Psoas muscle (tissue), 8 donors: ENCODE data around the gene OPRD1. TPM values are rescaled to one million over a fixed set of nuclear protein-coding genes. Genes with fewer than 3 reads are reported as not detected.

Source experiments
- ATAC-seq, 4 donors: fragments of 200-7000 bp; cut with Tn5 transposase; one replicate each; pipeline ENCODE4 v1.9.1; 2020; ENCODE audit warnings: moderate library complexity in 3 of 4, mild to moderate bottlenecking in 2 of 4
- DNase-seq, 2 donors: peaks; one replicate each; pipeline ENCODE4 v3.0.0-alpha.2; 2020
- H3K27ac ChIP-seq: fragments of 200-600 bp; one replicate; pipeline ENCODE4 v1.8.0; 2022
- H3K27me3 ChIP-seq, 3 donors: fragments of 200-600 bp in 1 of 3; one replicate each; pipeline versions ENCODE4 v1.6.1 to v1.8.0; 2013 to 2022; ENCODE audit warnings: low read length in 2 of 3, mild to moderate bottlenecking in 2 of 3, moderate library complexity in 1 of 3; ENCODE audit not compliant: insufficient read depth in 3 of 3
- H3K36me3 ChIP-seq, 2 donors: fragments of 200-600 bp in 1 of 2; one replicate each; pipeline versions ENCODE4 v1.6.1 to v1.8.0; 2013 to 2022; ENCODE audit warnings: low read depth in 1 of 2, mild to moderate bottlenecking in 1 of 2, moderate library complexity in 1 of 2; ENCODE audit not compliant: insufficient read depth in 1 of 2
- H3K4me1 ChIP-seq: fragments of 200-600 bp; one replicate; pipeline ENCODE4 v1.8.0; 2022
- H3K4me3 ChIP-seq: fragments of 200-600 bp; one replicate; pipeline ENCODE4 v1.8.0; 2022; ENCODE audit warnings: mild to moderate bottlenecking
- H3K9me3 ChIP-seq: fragments of 200-600 bp; one replicate; pipeline ENCODE4 v1.8.0; 2022
- WGBS, 3 donors: extraction: QIAGEN DNeasy Blood & Tissue Kit; methylation state at CpG; one replicate each; pipeline versions ENCODE4 v1.1.6 to v1.1.7; 2013; 5-methylcytosine and 5-hydroxymethylcytosine counted together
- intact Hi-C, 2 donors: fragments of 100-400 bp; cut with DNase I; formaldehyde crosslinking; loops; one replicate each; pipeline versions ENCODE4 v1.11.0 to v1.14.2; 2022
- polyA plus RNA-seq, 3 donors: library from polyadenylated mRNA; stranded (reverse); fragments of 200-250 nt; gene quantifications; one replicate each; pipeline ENCODE4 v1.2.3, GENCODE V29; 2013
- total RNA-seq, 4 donors: library from RNA; stranded (reverse); fragmentation: NEBNext Ultra II Directional in 2 of 4; extraction: Animal tissue kit (Norgen Biotek cat#: 25700) in 2 of 4; gene quantifications; one replicate each; pipeline versions ENCODE4 v1.2.1 to v1.2.4, GENCODE V29; 2021 to 2023
- TF ChIP-seq, protein P1 (sequence below): fragments of 200-600 bp; IDR thresholded peaks from one replicate; pipeline ENCODE4 v1.8.0; 2022; ENCODE audit warnings: antibody characterized with exemption
- donor health status: healthy with polysubstance abuse.
- donor health status: DM: no; HTN: no; CAD: no; lungs with moderate emphysema.
- donor health status: Bipolar disorder and iron deficiency.
- donor health status: healthy.
- donor health status: DM: yes; HTN: yes; CAD: no.
- donor health status: DM: no; HTN: no; CAD: no.
- donor health status: DM: no; HTN: no; CAD: no.
- donor health status: DM: yes; HTN: yes; CAD: no.

The OPRD1 gene
- total and polyA plus RNA-seq, 7 donors = 0.02 to 0.12 (median 0.05) TPM; not detected in 3

DNA sequence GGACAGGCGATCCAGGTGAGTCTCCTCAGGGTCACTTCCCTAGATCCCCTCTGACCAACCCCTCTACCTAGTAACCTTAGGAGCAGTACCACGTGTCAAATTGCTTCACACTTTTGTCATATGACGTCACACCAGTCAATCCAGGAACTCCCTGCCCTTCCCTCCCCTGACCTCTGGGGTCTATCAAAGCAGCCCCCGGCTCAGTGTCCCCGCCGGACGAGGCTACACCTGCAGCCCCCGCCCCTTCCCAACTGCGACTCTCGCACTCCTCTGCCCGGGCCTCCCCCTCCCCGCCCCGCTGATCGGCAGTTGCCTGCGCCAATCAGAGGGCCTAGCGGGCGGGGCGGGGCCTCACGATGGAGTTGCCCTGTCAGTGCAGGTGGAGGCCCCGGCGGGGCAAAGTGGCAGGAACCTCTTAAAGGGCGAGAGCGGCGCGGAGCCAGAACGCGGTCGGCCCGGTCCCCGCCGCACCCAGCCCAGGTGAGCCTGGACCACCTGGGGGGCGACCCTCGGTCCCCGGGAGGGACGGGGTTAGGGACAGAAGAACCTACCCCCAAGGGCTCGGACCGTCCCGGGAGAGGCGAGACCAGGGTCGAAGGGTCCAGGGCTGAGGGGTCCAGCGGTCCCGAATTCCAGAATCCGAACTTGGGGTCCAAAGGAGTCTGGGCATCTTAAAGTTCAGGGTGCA, 74.9 kb downstream of the OPRD1 start:
- Histone ChIP-seq H3K4me3 (peak overlapping the region; percentile 99), H3K36me3 (no peaks in the 10 kb centered on the region), H3K27me3 (no peaks in the 10 kb centered on the region), H3K27ac (peak overlapping the region; percentile 94), H3K4me1 (peaks cover 18% of the 10 kb centered on the region), H3K9me3 (no peaks in the 10 kb centered on the region)
- intact Hi-C loops = loop anchor here in 1 of 2 donors (5.0 kb wide), 2 partner anchors 95 to 295 kb away; partner anchors contain the start of gene SRSF4
- 2 to 4% (median 2%) methylated on average over 42 to 43 of the region's 43 CpGs for WGBS, 3 donors
- DNase-seq (peak; percentile 84 to 92), ATAC-seq (peak; percentile 84 to 90 (median 86))
- TF ChIP-seq, protein P1, sequence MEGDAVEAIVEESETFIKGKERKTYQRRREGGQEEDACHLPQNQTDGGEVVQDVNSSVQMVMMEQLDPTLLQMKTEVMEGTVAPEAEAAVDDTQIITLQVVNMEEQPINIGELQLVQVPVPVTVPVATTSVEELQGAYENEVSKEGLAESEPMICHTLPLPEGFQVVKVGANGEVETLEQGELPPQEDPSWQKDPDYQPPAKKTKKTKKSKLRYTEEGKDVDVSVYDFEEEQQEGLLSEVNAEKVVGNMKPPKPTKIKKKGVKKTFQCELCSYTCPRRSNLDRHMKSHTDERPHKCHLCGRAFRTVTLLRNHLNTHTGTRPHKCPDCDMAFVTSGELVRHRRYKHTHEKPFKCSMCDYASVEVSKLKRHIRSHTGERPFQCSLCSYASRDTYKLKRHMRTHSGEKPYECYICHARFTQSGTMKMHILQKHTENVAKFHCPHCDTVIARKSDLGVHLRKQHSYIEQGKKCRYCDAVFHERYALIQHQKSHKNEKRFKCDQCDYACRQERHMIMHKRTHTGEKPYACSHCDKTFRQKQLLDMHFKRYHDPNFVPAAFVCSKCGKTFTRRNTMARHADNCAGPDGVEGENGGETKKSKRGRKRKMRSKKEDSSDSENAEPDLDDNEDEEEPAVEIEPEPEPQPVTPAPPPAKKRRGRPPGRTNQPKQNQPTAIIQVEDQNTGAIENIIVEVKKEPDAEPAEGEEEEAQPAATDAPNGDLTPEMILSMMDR = no peak

DNA sequence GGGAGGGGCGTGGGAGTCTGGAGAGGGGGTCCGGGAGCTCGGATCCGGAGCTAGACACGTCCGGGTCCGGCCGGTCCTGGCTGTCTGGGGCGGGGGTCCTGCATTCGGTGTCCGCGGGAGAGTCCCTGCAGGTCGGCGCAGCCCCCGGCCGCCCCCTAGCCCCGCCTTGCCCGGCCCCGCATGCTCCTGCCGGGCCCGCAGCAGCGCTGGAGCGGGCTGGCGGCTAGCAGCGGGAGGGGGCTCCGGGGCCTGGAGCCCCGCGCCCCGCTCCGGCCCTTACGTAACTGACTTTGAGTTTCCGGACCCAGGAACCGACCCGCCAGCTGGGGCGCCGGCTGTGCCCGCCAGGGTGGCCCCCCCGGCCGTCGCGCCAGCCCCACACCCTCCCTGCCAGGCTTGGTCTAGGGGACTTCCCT, 75.5 kb downstream of the OPRD1 start:
- 0 to 1% (median 0%) methylated on average over 24 to 41 of the region's 41 CpGs for WGBS, 3 donors

DNA sequence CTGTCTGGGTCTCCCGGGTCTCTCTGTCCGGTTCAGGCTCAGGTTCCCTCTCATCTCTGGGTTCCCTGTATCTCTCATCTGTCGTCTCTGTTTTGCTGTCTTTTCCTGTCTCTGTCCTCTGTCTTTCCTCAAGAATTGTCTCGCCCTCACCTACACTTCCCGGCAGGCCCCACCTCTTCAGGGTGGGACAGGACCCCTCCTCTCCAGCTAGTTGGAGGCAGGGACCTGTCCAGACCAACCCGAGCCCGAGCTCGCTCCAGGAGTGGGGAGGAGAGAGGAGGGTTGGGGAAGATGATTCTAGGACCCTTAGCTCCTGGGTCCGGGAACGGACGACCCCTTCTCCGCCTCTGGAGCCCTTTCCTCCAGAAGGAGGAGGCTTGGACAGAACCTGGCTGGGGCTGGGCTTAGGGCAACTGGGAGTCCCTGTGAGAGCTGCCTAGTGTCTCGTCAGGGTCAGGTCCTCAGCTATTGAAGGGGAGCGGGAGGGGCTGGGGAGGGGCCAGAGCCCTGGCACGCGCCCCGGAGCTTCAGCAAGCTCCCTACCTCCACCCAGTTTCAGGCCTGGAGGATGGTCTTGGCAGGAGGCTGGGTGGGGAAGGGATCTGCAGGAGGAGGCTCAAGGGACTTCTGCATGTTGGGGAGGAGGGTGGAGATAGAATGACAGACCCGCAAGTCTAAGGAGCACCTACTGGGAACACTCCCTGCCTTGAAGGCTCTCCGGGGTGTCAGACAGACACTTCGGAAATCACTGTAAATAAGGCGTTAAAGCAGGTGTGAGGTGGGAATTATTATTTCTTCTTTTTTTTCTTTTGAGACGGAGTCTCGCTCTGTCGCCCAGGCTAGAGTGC, 76.1 kb downstream of the OPRD1 start:
- Histone ChIP-seq H3K36me3 (peaks cover 0 to 3% of the 10 kb centered on the region in 2 donors), H3K27ac (peak overlapping the region; percentile 94), H3K4me1 (peaks cover 14% of the 10 kb centered on the region), H3K4me3 (peak overlapping the region; percentile 99), H3K27me3 (no peaks in the 10 kb centered on the region), H3K9me3 (no peaks in the 10 kb centered on the region)
- intact Hi-C loops = loop anchor here in 1 of 2 donors (5.0 kb wide), 2 partner anchors 94 to 294 kb away; partner anchors contain the start of gene SRSF4
- TF ChIP-seq, protein P1 = no peak
- DNase-seq (no peak), ATAC-seq (no peak)
- 35 to 43% (median 37%) methylated on average over 24 of the region's 24 CpGs for WGBS, 3 donors

More for the DNA sequence above, 75.5 kb downstream of the OPRD1 start:
- H3K36me3 ChIP-seq = no peaks in the 10 kb centered on the region
- TF ChIP-seq, protein P1 = no peak
- H3K27ac ChIP-seq = peak overlapping the region; percentile 94
- intact Hi-C loops = loop anchor here in 1 of 2 donors (5.0 kb wide), 2 partner anchors 95 to 295 kb away; partner anchors contain the start of gene SRSF4
- peaks cover 15% of the 10 kb centered on the region for H3K4me1 ChIP-seq
- ATAC-seq = peak; percentile 25 to 47 (median 37)
- H3K4me3 ChIP-seq = peak overlapping the region; percentile 99
- H3K27me3 ChIP-seq = no peaks in the 10 kb centered on the region
- DNase-seq = no peak
- H3K9me3 ChIP-seq = no peaks in the 10 kb centered on the region

DNA sequence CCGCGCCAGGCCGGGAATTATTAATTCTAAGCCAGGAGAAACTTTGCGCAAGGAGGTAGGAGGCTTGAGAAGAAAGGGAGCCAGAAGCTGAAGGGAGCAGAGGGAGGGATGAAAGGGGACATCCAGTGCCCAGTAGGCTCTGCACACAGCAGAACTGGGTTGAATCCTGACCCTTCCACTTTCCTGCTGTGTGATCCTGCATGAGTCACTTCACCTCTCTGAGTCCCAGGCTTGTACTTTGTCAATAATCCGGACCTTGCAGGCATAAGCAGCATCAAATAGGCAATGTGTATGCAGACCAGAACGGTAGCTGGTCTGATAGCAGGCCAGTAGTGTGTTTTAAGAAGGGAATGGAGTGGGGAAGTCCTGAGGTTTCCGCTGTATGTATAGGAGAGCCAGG, 76.9 kb downstream of the OPRD1 start:
- Histone ChIP-seq H3K4me1 (peaks cover 14% of the 10 kb centered on the region), H3K9me3 (no peaks in the 10 kb centered on the region), H3K27ac (no peak overlapping the region), H3K36me3 (peaks cover 0 to 3% of the 10 kb centered on the region in 2 donors), H3K4me3 (no peak overlapping the region), H3K27me3 (no peaks in the 10 kb centered on the region)
- intact Hi-C loops = loop anchor here in 1 of 2 donors (5.0 kb wide), 2 partner anchors 93 to 293 kb away; partner anchors contain the start of gene SRSF4
- no peak for DNase-seq
- TF ChIP-seq, protein P1 = no peak
- WGBS, 3 donors = 94 to 96% (median 96%) methylated on average over 7 of the region's 7 CpGs
- no peak for ATAC-seq
